DMS79 treated with DMSO at 0.1 percent for 48 hours (cell line): ENCODE data around the gene C1orf159.
"Not testable (repeated sequence)": the region's sequence is repeated elsewhere in the genome, so short reads cannot be mapped to it uniquely, and the experiment has no call there.

Source experiments
- DNase-seq: peaks from one replicate; lab custom pipeline; 2025; lab: John Stamatoyannopoulos, UW

C1orf159 gene

GRCh38 chr1:1149416-1149815 lies 33.5 kb upstream of the C1orf159 start:
- DNase-seq, result no peak

- no peak for DNase-seq
These were observed 32.7 kb upstream of the C1orf159 start for GRCh38 chr1:1148569-1148968.

- no peak for DNase-seq
These were observed 32.2 kb upstream of the C1orf159 start for GRCh38 chr1:1148061-1148460.

GRCh38 chr1:1146596-1146995 lies 30.7 kb upstream of the C1orf159 start:
- DNase-seq, result no peak

- no peak for DNase-seq
These were observed 30.1 kb upstream of the C1orf159 start for GRCh38 chr1:1146026-1146425.

GRCh38 chr1:1145547-1145914 lies 29.6 kb upstream of the C1orf159 start:
- no peak for DNase-seq

GRCh38 chr1:1144843-1145546 lies 29.1 kb upstream of the C1orf159 start:
- no peak for DNase-seq

GRCh38 chr1:1144122-1144842 lies 28.4 kb upstream of the C1orf159 start:
- DNase-seq, result peak; percentile 93

GRCh38 chr1:1143636-1144035 lies 27.7 kb upstream of the C1orf159 start:
- no peak for DNase-seq

GRCh38 chr1:1142844-1143243 lies 27.0 kb upstream of the C1orf159 start:
- no peak for DNase-seq

GRCh38 chr1:1142352-1142751 lies 26.5 kb upstream of the C1orf159 start:
- not testable (repeated sequence) for DNase-seq

GRCh38 chr1:1141911-1142250 lies 26.0 kb upstream of the C1orf159 start:
- DNase-seq, result no peak

- no peak for DNase-seq
These were observed 25.5 kb upstream of the C1orf159 start for GRCh38 chr1:1141244-1141910.

- no peak for DNase-seq
These were observed 24.8 kb upstream of the C1orf159 start for GRCh38 chr1:1140673-1141072.

GRCh38 chr1:1137256-1138045 lies 21.6 kb upstream of the C1orf159 start:
- peak; percentile 88 for DNase-seq

GRCh38 chr1:1136547-1137230 lies 20.8 kb upstream of the C1orf159 start:
- peak; percentile 94 for DNase-seq

GRCh38 chr1:1135339-1136136 lies 19.6 kb upstream of the C1orf159 start:
- no peak for DNase-seq

- no peak for DNase-seq
These were observed 18.5 kb upstream of the C1orf159 start for GRCh38 chr1:1134300-1134970.

- DNase-seq, result no peak
These were observed 17.3 kb upstream of the C1orf159 start for GRCh38 chr1:1132956-1133750.
